GM11168 (cell line): ENCODE results near the gene SPATA31C2.

Source experiments
- in situ Hi-C: fragments of 300-500 bp; cut with MboI; formaldehyde crosslinking; loops from one replicate; pipeline ENCODE4 v1.12.0; 2022; ENCODE audit warnings: low sequenced_read_pairs; ENCODE audit not compliant: unreplicated experiment

Gene SPATA31C2

DNA sequence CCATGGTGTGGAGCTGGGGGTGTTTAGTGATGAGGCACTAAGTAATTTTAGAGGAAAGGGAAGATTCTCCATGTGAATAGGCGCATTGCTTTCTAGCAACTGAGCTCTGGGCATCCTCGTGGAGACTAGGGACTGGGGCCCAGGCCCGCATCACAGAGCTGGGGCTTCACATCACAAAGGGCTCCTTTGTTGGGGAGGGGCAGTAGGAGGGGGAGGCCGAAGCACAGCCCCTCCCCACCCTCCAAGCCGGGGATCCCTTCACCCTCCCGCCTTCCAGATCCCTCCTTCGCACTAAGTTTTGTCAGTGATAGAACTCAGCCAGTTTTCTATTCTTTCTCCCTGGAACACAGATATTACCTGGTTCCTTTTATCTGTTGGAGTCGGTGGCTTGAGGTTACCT lies at the start of gene SPATA31C2:
Gene SPATA31C2 (minus strand): TSS at position 101 of the 400 bp plus-strand sequence. CDS start 29 bp downstream, at position 72.
- in situ Hi-C loops: loop anchor here (10.0 kb wide), 1 partner anchor 224 kb away; the partner anchor contains the start of gene SPATA31C1

DNA sequence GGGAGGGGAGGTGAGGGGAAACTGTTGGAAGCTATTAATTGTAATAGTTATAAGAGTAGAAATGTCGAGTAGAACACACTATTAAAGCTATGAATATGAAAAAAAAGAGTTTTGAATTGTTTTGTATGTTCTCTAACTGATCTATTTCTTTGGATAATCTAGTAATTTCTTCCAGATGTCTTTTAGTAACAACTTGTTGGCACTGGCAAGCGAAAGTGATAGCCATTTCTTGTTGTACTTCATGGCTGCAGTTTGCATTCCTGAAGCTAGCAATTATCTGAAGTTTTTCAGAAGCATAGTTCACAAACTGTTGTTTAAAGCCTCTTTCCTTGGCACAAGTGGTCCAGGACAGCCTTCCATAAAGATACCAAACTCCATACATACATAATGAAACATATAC lies 49.4 kb upstream of the SPATA31C2 start:
- in situ Hi-C loops: no loop called here

- in situ Hi-C loops: no loop called here
Observed at GRCh38 chr9:88186495-88187110, 48.3 kb upstream of the SPATA31C2 start.

- in situ Hi-C loops: no loop called here
Observed at GRCh38 chr9:88184976-88185375, 46.7 kb upstream of the SPATA31C2 start.

GRCh38 chr9:88183798-88184495 lies 45.7 kb upstream of the SPATA31C2 start:
- in situ Hi-C loops: no loop called here

DNA sequence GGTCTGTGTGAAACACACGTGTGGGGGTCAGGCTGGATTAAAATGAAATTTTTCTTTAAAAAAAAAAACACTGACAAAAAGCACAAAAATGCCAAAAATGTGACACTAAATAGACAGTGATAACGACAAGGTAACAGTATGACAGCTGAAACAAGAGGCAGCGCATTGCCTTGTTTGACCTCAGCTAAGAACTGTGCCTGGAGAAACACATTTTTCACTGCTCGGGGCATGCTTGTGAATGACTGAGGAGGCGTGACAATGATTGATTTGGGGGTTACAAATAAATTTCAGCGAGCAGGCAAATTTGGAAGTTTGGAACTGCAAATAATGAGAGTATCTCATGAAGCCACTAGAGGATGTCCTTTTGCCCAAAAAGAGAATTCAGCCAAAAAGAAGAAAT lies 44.2 kb upstream of the SPATA31C2 start:
- in situ Hi-C loops: no loop called here

DNA sequence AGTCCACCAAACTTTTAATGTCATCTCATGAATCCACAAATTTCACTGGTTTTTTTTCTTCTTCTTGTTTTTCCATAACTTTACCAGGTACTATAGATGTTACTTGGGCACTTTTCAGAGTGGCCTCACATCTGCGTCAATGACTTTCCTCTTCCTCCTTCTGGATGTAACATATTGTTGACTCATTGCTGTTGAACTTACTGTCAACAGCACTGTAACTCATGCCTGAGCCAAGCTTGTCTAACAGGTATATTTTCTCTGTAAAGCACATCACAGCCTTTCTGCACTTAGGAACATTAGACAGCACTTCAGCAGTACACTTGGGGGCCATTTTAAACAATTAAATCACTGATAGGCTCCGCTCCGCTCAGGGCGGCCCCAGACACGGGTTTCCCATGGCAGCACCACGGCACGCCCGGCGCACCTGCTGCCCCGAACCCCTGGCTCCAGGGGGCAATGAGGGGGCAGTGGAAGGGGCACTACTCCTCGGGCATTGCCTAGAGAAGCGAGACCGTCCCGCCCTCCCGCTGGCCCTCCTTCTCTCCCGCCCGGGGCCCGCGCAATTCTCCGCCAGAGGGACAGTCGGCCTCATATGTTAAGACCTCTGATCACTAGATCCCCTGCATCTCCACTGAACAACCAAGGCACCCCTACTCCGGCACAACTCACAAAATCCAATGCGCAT lies 41.9 kb upstream of the SPATA31C2 start:
- in situ Hi-C loops: no loop called here

DNA sequence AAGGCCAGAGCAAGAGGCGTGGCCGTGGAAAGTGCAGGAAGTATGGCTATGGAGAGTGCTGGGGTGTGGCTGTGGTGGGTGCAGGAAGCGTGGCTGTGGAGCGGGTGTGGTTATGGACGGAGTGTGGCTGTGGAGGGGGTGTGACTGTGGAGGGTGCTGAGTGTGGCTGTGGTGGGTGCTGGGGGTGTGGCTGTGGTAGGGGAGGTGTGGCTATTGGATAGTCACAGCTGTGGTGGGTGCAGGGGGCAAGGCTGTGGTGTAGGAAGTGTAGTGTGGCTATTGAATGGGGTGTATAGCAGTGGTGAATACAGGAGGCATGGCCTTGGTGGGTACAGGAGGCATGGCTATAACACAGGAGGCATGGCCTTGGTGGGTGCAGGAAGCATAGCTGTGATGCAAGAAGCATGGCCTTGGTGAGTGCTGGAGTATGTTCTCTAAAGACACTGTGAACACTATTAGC lies 40.8 kb upstream of the SPATA31C2 start:
- in situ Hi-C loops: no loop called here

GRCh38 chr9:88178641-88179040 lies 40.4 kb upstream of the SPATA31C2 start:
- in situ Hi-C loops: no loop called here

- in situ Hi-C loops: no loop called here
Observed at GRCh38 chr9:88177371-88177770, 39.1 kb upstream of the SPATA31C2 start.

- in situ Hi-C loops: no loop called here
Observed at GRCh38 chr9:88174324-88174723, 36.0 kb upstream of the SPATA31C2 start.

- in situ Hi-C loops: no loop called here
Observed at GRCh38 chr9:88173378-88173999, 35.2 kb upstream of the SPATA31C2 start.

GRCh38 chr9:88169700-88170099 lies 31.4 kb upstream of the SPATA31C2 start:
- in situ Hi-C loops: no loop called here

DNA sequence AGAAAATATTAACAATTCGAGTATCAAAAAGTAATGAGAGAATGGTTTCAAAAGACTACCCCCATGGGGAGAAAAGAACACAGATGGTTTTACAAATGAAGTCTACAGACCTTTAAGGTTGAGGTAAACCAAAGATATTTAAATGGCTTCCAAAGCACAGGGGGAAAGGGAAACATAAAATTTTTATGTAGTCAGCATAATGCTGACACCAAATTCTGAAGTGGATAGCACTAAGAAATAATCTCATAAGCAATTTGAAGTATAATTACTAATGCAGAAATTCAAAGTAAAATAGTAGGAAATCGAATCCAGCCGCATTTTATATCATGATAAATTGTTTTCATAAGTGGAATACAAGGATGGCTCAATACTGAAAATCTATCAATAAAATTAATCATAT lies 30.3 kb upstream of the SPATA31C2 start:
- in situ Hi-C loops: no loop called here

GRCh38 chr9:88166660-88167059 lies 28.4 kb upstream of the SPATA31C2 start:
- in situ Hi-C loops: no loop called here

GRCh38 chr9:88164850-88165249 lies 26.6 kb upstream of the SPATA31C2 start:
- in situ Hi-C loops: no loop called here

- in situ Hi-C loops: no loop called here
Observed at GRCh38 chr9:88161144-88161543, 22.9 kb upstream of the SPATA31C2 start.

DNA sequence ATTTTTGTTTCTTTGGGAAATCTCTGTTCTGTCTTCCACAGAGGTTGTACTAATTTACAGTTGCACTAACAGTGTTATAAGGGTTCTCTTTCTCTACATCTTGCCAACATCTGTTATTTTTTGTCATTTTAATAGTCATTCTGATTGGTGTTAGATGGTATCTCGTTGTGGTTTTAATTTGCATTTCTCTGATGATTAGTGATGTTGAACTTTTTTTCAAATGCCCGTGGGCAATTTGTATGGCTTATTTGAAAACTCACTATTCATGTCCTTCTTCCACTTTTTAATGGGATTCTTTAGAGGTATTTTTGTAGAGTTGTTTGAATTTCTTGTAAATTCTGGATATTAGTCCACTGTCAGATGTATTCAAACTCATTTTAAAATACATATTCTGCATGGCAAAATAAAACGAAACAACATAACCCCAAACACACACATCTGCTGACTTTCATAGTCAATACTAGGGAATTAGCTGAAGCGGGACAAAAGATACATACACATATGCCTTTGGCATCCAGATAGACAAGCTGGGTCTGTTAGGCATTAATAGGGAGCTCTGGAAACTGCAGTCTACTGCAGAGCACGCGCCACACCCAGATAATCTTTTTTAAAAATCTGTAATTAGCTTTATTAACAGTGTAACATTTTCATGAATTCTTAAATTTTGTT lies 5.8 kb upstream of the SPATA31C2 start:
- in situ Hi-C loops: no loop called here

- in situ Hi-C loops: no loop called here
Observed at GRCh38 chr9:88143179-88143578, 4.9 kb upstream of the SPATA31C2 start.

- in situ Hi-C loops: loop anchor here (10.0 kb wide), 1 partner anchor 219 kb away; the partner anchor contains the start of gene SPATA31C1
Observed at GRCh38 chr9:88133552-88133951, 4.7 kb downstream of the SPATA31C2 start.
